Vagina (tissue), 2 donors: ENCODE measurements around the gene GRIA1. TPM values are rescaled to one million over a fixed set of nuclear protein-coding genes. Genes with fewer than 3 reads are reported as not detected.

Experiments used
- DNase-seq, 2 donors: peaks; one replicate each; pipeline ENCODE4 v3.0.0-alpha.2; 2017; ENCODE audit errors: extremely low spot score in 2 of 2
- H3K27ac ChIP-seq: fragments of 200-600 bp; sonication (generic); one replicate; pipeline ENCODE4 v1.5.1; 2019
- H3K27me3 ChIP-seq: fragments of 200-600 bp; sonication (generic); one replicate; pipeline ENCODE4 v1.5.1; 2019
- H3K36me3 ChIP-seq, 2 donors: fragments of 200-600 bp; sonication (generic); one replicate each; pipeline ENCODE4 v1.5.1; 2017 to 2019
- H3K4me1 ChIP-seq: fragments of 200-600 bp; sonication (generic); one replicate; pipeline ENCODE4 v1.5.1; 2019
- H3K4me3 ChIP-seq, 2 donors: fragments of 200-600 bp; sonication (generic); 1 replicate in 1 of 2; 2 replicates in 1 of 2; pipeline ENCODE4 v1.5.1; 2016 to 2019
- H3K9me3 ChIP-seq: fragments of 200-600 bp; sonication (generic); one replicate; pipeline ENCODE4 v1.5.1; 2019
- POLR2A ChIP-seq, 2 donors: fragments of 450-650 bp; IDR thresholded peaks; one replicate each; pipeline ENCODE4 v1.6.1; 2017; ENCODE audit warnings: antibody characterized with exemption in 2 of 2, mild to moderate bottlenecking in 2 of 2, moderate library complexity in 2 of 2
- POLR2AphosphoS5 ChIP-seq, 2 donors: sonication (generic); formaldehyde crosslinking; IDR thresholded peaks; one replicate each; pipeline ENCODE4 v1.9.0; 2017; ENCODE audit warnings: antibody characterized with exemption in 2 of 2, mild to moderate bottlenecking in 2 of 2, low read depth in 1 of 2; ENCODE audit not compliant: insufficient read depth in 1 of 2
- intact Hi-C: fragments of 100-400 bp; cut with DNase I; formaldehyde crosslinking; loops from one replicate; pipeline ENCODE4 v1.15.1; 2023
- total RNA-seq: library from RNA; depleted of rRNA; stranded (reverse); fragments of >200 nt; gene quantifications from one replicate; pipeline ENCODE4 v1.2.3, GENCODE V29; 2016
- TF ChIP-seq, protein P1 (sequence below), 3 experiments: fragments of 450-650 bp in 2 of 3; fragments of 200-600 bp in 1 of 3; sonication (generic) in 1 of 3; IDR thresholded peaks; one replicate each; pipeline ENCODE4 v1.5.1; 2017 to 2019; ENCODE audit warnings: antibody characterized with exemption in 3 of 3, mild to moderate bottlenecking in 2 of 3, moderate library complexity in 2 of 3

The GRIA1 gene
- total RNA-seq, 1 donor from 2014 or later = not detected

DNA sequence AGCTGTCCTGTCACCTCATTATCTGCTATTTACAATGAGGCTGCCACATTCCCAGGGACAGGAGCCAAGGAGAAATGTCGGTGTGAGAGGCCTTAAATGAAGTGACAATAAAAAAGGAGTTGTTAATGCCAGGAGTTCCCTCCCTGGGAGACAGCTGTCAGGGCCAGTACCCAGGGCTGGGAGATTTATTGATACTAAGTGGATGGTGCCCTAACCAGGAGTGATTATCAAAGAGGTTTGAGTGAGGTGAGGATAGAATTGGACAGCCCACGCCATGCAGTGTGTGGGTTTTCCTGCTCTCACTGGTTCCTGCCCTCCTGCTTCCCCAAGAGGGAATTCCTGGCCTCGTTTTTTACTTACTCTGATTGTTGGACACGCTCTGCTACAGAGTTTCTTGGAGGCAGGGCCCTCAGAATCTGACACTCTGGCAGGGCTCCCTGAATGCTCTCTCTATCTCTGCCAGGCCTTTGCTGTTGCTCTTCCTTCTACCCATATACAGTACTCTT is 150.8 kb downstream of the GRIA1 start:
- H3K9me3 ChIP-seq = no peaks in the 10 kb centered on the region
- no peaks in the 10 kb centered on the region for H3K27me3 ChIP-seq
- TF ChIP-seq POLR2AphosphoS5 (IDR thresholded peaks at IDR 0.05; ENCODE audit: insufficient read depth in 1 of 2, low read depth in 1 of 2) (no peak), POLR2A (IDR thresholded peaks at IDR 0.05) (no peak)
- TF ChIP-seq, protein P1, sequence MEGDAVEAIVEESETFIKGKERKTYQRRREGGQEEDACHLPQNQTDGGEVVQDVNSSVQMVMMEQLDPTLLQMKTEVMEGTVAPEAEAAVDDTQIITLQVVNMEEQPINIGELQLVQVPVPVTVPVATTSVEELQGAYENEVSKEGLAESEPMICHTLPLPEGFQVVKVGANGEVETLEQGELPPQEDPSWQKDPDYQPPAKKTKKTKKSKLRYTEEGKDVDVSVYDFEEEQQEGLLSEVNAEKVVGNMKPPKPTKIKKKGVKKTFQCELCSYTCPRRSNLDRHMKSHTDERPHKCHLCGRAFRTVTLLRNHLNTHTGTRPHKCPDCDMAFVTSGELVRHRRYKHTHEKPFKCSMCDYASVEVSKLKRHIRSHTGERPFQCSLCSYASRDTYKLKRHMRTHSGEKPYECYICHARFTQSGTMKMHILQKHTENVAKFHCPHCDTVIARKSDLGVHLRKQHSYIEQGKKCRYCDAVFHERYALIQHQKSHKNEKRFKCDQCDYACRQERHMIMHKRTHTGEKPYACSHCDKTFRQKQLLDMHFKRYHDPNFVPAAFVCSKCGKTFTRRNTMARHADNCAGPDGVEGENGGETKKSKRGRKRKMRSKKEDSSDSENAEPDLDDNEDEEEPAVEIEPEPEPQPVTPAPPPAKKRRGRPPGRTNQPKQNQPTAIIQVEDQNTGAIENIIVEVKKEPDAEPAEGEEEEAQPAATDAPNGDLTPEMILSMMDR (IDR thresholded peaks at IDR 0.05) = no peak
- DNase-seq = no peak
- H3K4me1 ChIP-seq = no peaks in the 10 kb centered on the region
- no peaks in the 10 kb centered on the region for H3K36me3 ChIP-seq
- intact Hi-C loops = no loop called here
- no peak overlapping the region for H3K4me3 ChIP-seq
- H3K27ac ChIP-seq = no peak overlapping the region

GRCh38 chr5:153654504-153655200 is 164.2 kb downstream of the GRIA1 start:
- TF ChIP-seq, protein P1 (IDR thresholded peaks at IDR 0.05) = no peak
- no peak for TF ChIP-seq POLR2AphosphoS5 (IDR thresholded peaks at IDR 0.05; ENCODE audit: insufficient read depth in 1 of 2, low read depth in 1 of 2)
- no peak for TF ChIP-seq POLR2A (IDR thresholded peaks at IDR 0.05)
- DNase-seq = no peak
- no peaks in the 10 kb centered on the region for H3K36me3 ChIP-seq
- intact Hi-C loops = no loop called here
- H3K4me3 ChIP-seq = no peak overlapping the region
- no peaks in the 10 kb centered on the region for H3K4me1 ChIP-seq
- H3K27ac ChIP-seq = no peak overlapping the region
- no peaks in the 10 kb centered on the region for H3K9me3 ChIP-seq
- H3K27me3 ChIP-seq = no peaks in the 10 kb centered on the region

DNA sequence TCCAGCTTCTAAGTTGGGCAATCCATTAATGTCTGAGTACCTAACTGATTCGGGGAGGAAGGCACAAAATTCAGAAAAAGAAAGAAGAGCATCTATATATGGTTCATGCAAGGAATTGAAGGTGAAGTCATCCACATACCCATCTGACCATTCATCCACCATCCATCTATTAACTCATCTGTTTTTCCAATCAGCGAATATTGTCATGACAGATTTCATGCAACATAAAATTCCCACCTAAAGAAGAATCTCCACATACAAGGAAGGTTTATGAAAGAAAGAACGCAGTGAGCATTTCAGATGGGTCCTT is 164.7 kb downstream of the GRIA1 start:
- Histone ChIP-seq H3K9me3 (no peaks in the 10 kb centered on the region), H3K27me3 (no peaks in the 10 kb centered on the region), H3K4me3 (no peak overlapping the region), H3K36me3 (no peaks in the 10 kb centered on the region), H3K4me1 (no peaks in the 10 kb centered on the region), H3K27ac (no peak overlapping the region)
- TF ChIP-seq, protein P1 (IDR thresholded peaks at IDR 0.05) = no peak
- TF ChIP-seq POLR2A (IDR thresholded peaks at IDR 0.05) (no peak), POLR2AphosphoS5 (IDR thresholded peaks at IDR 0.05; ENCODE audit: insufficient read depth in 1 of 2, low read depth in 1 of 2) (no peak)
- DNase-seq = no peak
- intact Hi-C loops = no loop called here

DNA sequence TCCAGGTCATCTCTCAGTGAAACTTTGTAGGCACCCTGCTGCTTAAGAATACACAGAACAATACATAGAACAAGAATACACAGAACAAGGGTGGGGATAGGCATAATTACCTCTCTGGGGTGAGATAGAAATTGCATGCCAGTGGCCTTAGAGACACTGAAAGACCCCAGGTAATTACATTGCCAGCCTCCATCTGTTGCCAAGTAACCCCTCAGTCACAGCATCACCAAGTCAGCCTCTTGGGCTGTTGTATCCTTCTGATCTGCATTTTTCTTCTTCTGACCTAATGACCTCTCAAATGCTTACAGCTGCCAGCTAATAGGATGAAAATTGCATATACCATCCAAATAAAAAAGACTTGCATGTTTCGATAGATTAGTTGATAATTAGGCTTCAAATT is 167.7 kb downstream of the GRIA1 start:
- Histone ChIP-seq H3K27me3 (no peaks in the 10 kb centered on the region), H3K27ac (no peak overlapping the region), H3K36me3 (no peaks in the 10 kb centered on the region), H3K9me3 (no peaks in the 10 kb centered on the region), H3K4me3 (no peak overlapping the region), H3K4me1 (no peaks in the 10 kb centered on the region)
- no peak for DNase-seq
- TF ChIP-seq POLR2AphosphoS5 (IDR thresholded peaks at IDR 0.05; ENCODE audit: insufficient read depth in 1 of 2, low read depth in 1 of 2) (no peak), POLR2A (IDR thresholded peaks at IDR 0.05) (no peak)
- TF ChIP-seq, protein P1 (IDR thresholded peaks at IDR 0.05) = no peak
- intact Hi-C loops = no loop called here

GRCh38 chr5:153658606-153659005 is 168.1 kb downstream of the GRIA1 start:
- H3K4me1 ChIP-seq = no peaks in the 10 kb centered on the region
- TF ChIP-seq POLR2A (IDR thresholded peaks at IDR 0.05) (no peak), POLR2AphosphoS5 (IDR thresholded peaks at IDR 0.05; ENCODE audit: insufficient read depth in 1 of 2, low read depth in 1 of 2) (no peak)
- TF ChIP-seq, protein P1 (IDR thresholded peaks at IDR 0.05) = no peak
- no peak overlapping the region for H3K27ac ChIP-seq
- no peak for DNase-seq
- H3K9me3 ChIP-seq = no peaks in the 10 kb centered on the region
- H3K27me3 ChIP-seq = no peaks in the 10 kb centered on the region
- no peak overlapping the region for H3K4me3 ChIP-seq
- no peaks in the 10 kb centered on the region for H3K36me3 ChIP-seq
- intact Hi-C loops = no loop called here
